NCI-H1092 (cell line): ENCODE data around the gene ADORA2B.
"Not testable (repeated sequence)": the region's sequence is repeated elsewhere in the genome, so short reads cannot be mapped to it uniquely, and the experiment has no call there.

Source experiments
- DNase-seq: peaks from one replicate; lab custom pipeline; 2025; lab: John Stamatoyannopoulos, UW

ADORA2B gene

GRCh38 chr17:15944759-15945526 is at the start of gene ADORA2B:
TSS of gene ADORA2B (plus strand) at chr17:15945130. CDS start at chr17:15945249, 119 bp downstream.
- peak; percentile 33 for DNase-seq

GRCh38 chr17:15896277-15896676 is 48.7 kb upstream of the ADORA2B start:
- no peak for DNase-seq

GRCh38 chr17:15896834-15897233 is 48.1 kb upstream of the ADORA2B start:
- DNase-seq = no peak

- not testable (repeated sequence) for DNase-seq
These were observed 45.3 kb upstream of the ADORA2B start for GRCh38 chr17:15899596-15899995.

GRCh38 chr17:15900871-15901270 is 44.1 kb upstream of the ADORA2B start:
- DNase-seq = peak; percentile 7

GRCh38 chr17:15905236-15905635 is 39.7 kb upstream of the ADORA2B start:
- not testable (repeated sequence) for DNase-seq

GRCh38 chr17:15907290-15907689 is 37.6 kb upstream of the ADORA2B start:
- DNase-seq = no peak

GRCh38 chr17:15908378-15908777 is 36.6 kb upstream of the ADORA2B start:
- DNase-seq = no peak

- DNase-seq = no peak
These were observed 35.4 kb upstream of the ADORA2B start for GRCh38 chr17:15909481-15909991.

- DNase-seq = no peak
These were observed 34.1 kb upstream of the ADORA2B start for GRCh38 chr17:15910791-15911190.

GRCh38 chr17:15911701-15912100 is 33.2 kb upstream of the ADORA2B start:
- DNase-seq = not testable (repeated sequence)

- DNase-seq = no peak
These were observed 32.4 kb upstream of the ADORA2B start for GRCh38 chr17:15912416-15912955.

- DNase-seq = no peak
These were observed 31.1 kb upstream of the ADORA2B start for GRCh38 chr17:15913826-15914225.

- no peak for DNase-seq
These were observed 30.3 kb upstream of the ADORA2B start for GRCh38 chr17:15914400-15915170.

GRCh38 chr17:15915961-15916360 is 29.0 kb upstream of the ADORA2B start:
- DNase-seq = no peak

- DNase-seq = no peak
These were observed 27.9 kb upstream of the ADORA2B start for GRCh38 chr17:15917021-15917437.

GRCh38 chr17:15917438-15918027 is 27.4 kb upstream of the ADORA2B start:
- no peak for DNase-seq

GRCh38 chr17:15918261-15918660 is 26.7 kb upstream of the ADORA2B start:
- no peak for DNase-seq

- DNase-seq = no peak
These were observed 26.2 kb upstream of the ADORA2B start for GRCh38 chr17:15918661-15919259.

- DNase-seq = no peak
These were observed 25.5 kb upstream of the ADORA2B start for GRCh38 chr17:15919466-15919865.

GRCh38 chr17:15920758-15921239 is 24.1 kb upstream of the ADORA2B start:
- no peak for DNase-seq

- no peak for DNase-seq
These were observed 23.3 kb upstream of the ADORA2B start for GRCh38 chr17:15921640-15922039.
